ENCODE data around the gene RPS4Y1. TPM values are rescaled to one million over a fixed set of nuclear protein-coding genes. Genes with fewer than 3 reads are reported as not detected.

The RPS4Y1 gene
- polyA plus RNA-seq, 1 donor (not counting 4 experiments of a cell fraction or from before 2014, with no cell fraction given): not detected

- Histone ChIP-seq H3K4me3 (ENCODE audit: control insufficient read depth in 2 of 3, extremely low read depth in 1 of 3, insufficient read depth in 2 of 3, low read depth in 1 of 3, low read length in 3 of 3) (no peak overlapping the region), H3K4me1 (ENCODE audit: control insufficient read depth, extremely low read depth, insufficient read depth, low read length) (no peaks in the 10 kb centered on the region), H3K9ac (ENCODE audit: control insufficient read depth, extremely low read depth, insufficient read depth, low read length) (no peak overlapping the region), H3K27me3 (ENCODE audit: control insufficient read depth, extremely low read depth, insufficient read depth, low read length) (no peaks in the 10 kb centered on the region), H4K20me1 (ENCODE audit: control insufficient read depth, extremely low read depth, insufficient read depth, low read length) (no peaks in the 10 kb centered on the region), H3K9me3 (ENCODE audit: control insufficient read depth, low read depth, low read length) (no peaks in the 10 kb centered on the region), H3K36me3 (ENCODE audit: control insufficient read depth in 2 of 2, extremely low read depth in 1 of 2, insufficient read depth in 2 of 2, low read length in 2 of 2) (no peaks in the 10 kb centered on the region), H3K4me2 (ENCODE audit: control insufficient read depth, extremely low read depth, insufficient read depth, low read depth, low read length) (no peak overlapping the region), H3K79me2 (ENCODE audit: control insufficient read depth, insufficient read depth, low read length) (no peaks in the 10 kb centered on the region), H3K27ac (ENCODE audit: control insufficient read depth, insufficient read depth, low read length) (no peak overlapping the region), H2AFZ (ENCODE audit: control insufficient read depth, low read length) (no peak overlapping the region), H3K9me1 (ENCODE audit: control insufficient read depth, extremely low read depth, insufficient read depth, low read length) (no peaks in the 10 kb centered on the region)
- FAIRE-seq (no peak), DNase-seq (ENCODE audit: low read depth, low spot score) (no peak)
- dilution Hi-C loops (cut with MboI; ENCODE audit: extremely low pct_ligation_motif_present, low sequenced_read_pairs): no loop called here
- TF ChIP-seq CTCF (optimal IDR thresholded peaks at IDR 0.05 in 1 of 3, IDR thresholded peaks at IDR 0.05 in 1 of 3, conservative IDR thresholded peaks at IDR 0.05 in 1 of 3; ENCODE audit: extremely low read depth in 1 of 3, insufficient read depth in 2 of 3, low read length in 3 of 3): no peak
These were observed 3.5 kb upstream of the RPS4Y1 start for GRCh38 chrY:2837932-2838331.

- H3K4me3 ChIP-seq (ENCODE audit: control insufficient read depth in 2 of 3, extremely low read depth in 1 of 3, insufficient read depth in 2 of 3, low read depth in 1 of 3, low read length in 3 of 3): no peak overlapping the region
- DNase-seq (ENCODE audit: low read depth, low spot score) (no peak), FAIRE-seq (no peak)
- H3K9ac ChIP-seq (ENCODE audit: control insufficient read depth, extremely low read depth, insufficient read depth, low read length): no peak overlapping the region
- no peaks in the 10 kb centered on the region for H3K9me1 ChIP-seq (ENCODE audit: control insufficient read depth, extremely low read depth, insufficient read depth, low read length)
- TF ChIP-seq CTCF (optimal IDR thresholded peaks at IDR 0.05 in 1 of 3, IDR thresholded peaks at IDR 0.05 in 1 of 3, conservative IDR thresholded peaks at IDR 0.05 in 1 of 3; ENCODE audit: extremely low read depth in 1 of 3, insufficient read depth in 2 of 3, low read length in 3 of 3): no peak
- no peak for TF ChIP-seq EZH2 (IDR thresholded peaks at IDR 0.05; ENCODE audit: low read length)
- no peaks in the 10 kb centered on the region for H4K20me1 ChIP-seq (ENCODE audit: control insufficient read depth, extremely low read depth, insufficient read depth, low read length)
- H2AFZ ChIP-seq (ENCODE audit: control insufficient read depth, low read length): no peak overlapping the region
- H3K9me3 ChIP-seq (ENCODE audit: control insufficient read depth, low read depth, low read length): no peaks in the 10 kb centered on the region
- H3K27ac ChIP-seq (ENCODE audit: control insufficient read depth, insufficient read depth, low read length): no peak overlapping the region
- H3K36me3 ChIP-seq (ENCODE audit: control insufficient read depth in 2 of 2, extremely low read depth in 1 of 2, insufficient read depth in 2 of 2, low read length in 2 of 2): no peaks in the 10 kb centered on the region
- no peaks in the 10 kb centered on the region for H3K27me3 ChIP-seq (ENCODE audit: control insufficient read depth, extremely low read depth, insufficient read depth, low read length)
- no peaks in the 10 kb centered on the region for H3K4me1 ChIP-seq (ENCODE audit: control insufficient read depth, extremely low read depth, insufficient read depth, low read length)
- H3K4me2 ChIP-seq (ENCODE audit: control insufficient read depth, extremely low read depth, insufficient read depth, low read depth, low read length): no peak overlapping the region
- dilution Hi-C loops (cut with MboI; ENCODE audit: extremely low pct_ligation_motif_present, low sequenced_read_pairs): no loop called here
- no peaks in the 10 kb centered on the region for H3K79me2 ChIP-seq (ENCODE audit: control insufficient read depth, insufficient read depth, low read length)
These were observed 5.4 kb downstream of the RPS4Y1 start for GRCh38 chrY:2846791-2847190.
